Stomach (tissue), 4 donors: ENCODE data around the gene CHD6.

Source experiments
- CTCF ChIP-seq, 7 experiments: fragments of 450-650 bp in 4 of 7; fragments of 200-600 bp in 3 of 7; sonication (generic) in 3 of 7; IDR thresholded peaks; one replicate each; pipeline ENCODE4 v1.5.1; 2016 to 2019; ENCODE audit warnings: antibody characterized with exemption in 7 of 7, control low read depth in 2 of 7, mild to moderate bottlenecking in 1 of 7
- POLR2A ChIP-seq, 4 donors: fragments of 450-650 bp; IDR thresholded peaks; one replicate each; pipeline ENCODE4 v1.6.1; 2016; ENCODE audit warnings: antibody characterized with exemption in 4 of 4, control low read depth in 2 of 4, mild to moderate bottlenecking in 1 of 4, moderate library complexity in 1 of 4

- TF ChIP-seq POLR2A (IDR thresholded peaks at IDR 0.05) (no peak), CTCF (IDR thresholded peaks at IDR 0.05) (no peak)
Observed at GRCh38 chr20:41390889-41391288, 227.3 kb downstream of the CHD6 start.
